Keratinocyte (primary cell): Measurements from ENCODE around the gene CAPZB.

ENCODE experiments used
- EZH2 ChIP-seq: IDR thresholded peaks from one replicate; pipeline ENCODE4 v1.6.1; 2012; ENCODE audit warnings: inconsistent platforms, mild to moderate bottlenecking, low read length, moderate library complexity
- TF ChIP-seq, protein P1 (sequence below), 3 experiments: IDR thresholded peaks in 1 of 3; conservative IDR thresholded peaks in 1 of 3; optimal IDR thresholded peaks in 1 of 3; 2 replicates in 2 of 3; 3 replicates in 1 of 3; pipeline versions ENCODE3 to v1.5.1; 2011; ENCODE audit warnings: low read length in 3 of 3, mild to moderate bottlenecking in 3 of 3, moderate library complexity in 2 of 3, control low read depth in 1 of 3, inconsistent platforms in 1 of 3; ENCODE audit not compliant: insufficient read depth in 2 of 3; ENCODE audit errors: extremely low read depth in 1 of 3

- TF ChIP-seq, protein P1, sequence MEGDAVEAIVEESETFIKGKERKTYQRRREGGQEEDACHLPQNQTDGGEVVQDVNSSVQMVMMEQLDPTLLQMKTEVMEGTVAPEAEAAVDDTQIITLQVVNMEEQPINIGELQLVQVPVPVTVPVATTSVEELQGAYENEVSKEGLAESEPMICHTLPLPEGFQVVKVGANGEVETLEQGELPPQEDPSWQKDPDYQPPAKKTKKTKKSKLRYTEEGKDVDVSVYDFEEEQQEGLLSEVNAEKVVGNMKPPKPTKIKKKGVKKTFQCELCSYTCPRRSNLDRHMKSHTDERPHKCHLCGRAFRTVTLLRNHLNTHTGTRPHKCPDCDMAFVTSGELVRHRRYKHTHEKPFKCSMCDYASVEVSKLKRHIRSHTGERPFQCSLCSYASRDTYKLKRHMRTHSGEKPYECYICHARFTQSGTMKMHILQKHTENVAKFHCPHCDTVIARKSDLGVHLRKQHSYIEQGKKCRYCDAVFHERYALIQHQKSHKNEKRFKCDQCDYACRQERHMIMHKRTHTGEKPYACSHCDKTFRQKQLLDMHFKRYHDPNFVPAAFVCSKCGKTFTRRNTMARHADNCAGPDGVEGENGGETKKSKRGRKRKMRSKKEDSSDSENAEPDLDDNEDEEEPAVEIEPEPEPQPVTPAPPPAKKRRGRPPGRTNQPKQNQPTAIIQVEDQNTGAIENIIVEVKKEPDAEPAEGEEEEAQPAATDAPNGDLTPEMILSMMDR (optimal IDR thresholded peaks at IDR 0.05 in 1 of 3, IDR thresholded peaks at IDR 0.05 in 1 of 3, conservative IDR thresholded peaks at IDR 0.05 in 1 of 3; ENCODE audit: extremely low read depth in 1 of 3, insufficient read depth in 2 of 3, low read length in 3 of 3): no peak
- TF ChIP-seq EZH2: no peak
Measured at GRCh38 chr1:19294638-19295037, 190.7 kb downstream of the CAPZB start.
